Stomach (tissue), 4 donors: ENCODE measurements around the gene TMX1.

Source experiments
- POLR2A ChIP-seq, 4 donors: fragments of 450-650 bp; IDR thresholded peaks; one replicate each; pipeline ENCODE4 v1.6.1; 2016; ENCODE audit warnings: antibody characterized with exemption in 4 of 4, control low read depth in 2 of 4, mild to moderate bottlenecking in 1 of 4, moderate library complexity in 1 of 4
- TF ChIP-seq, protein P1 (sequence below), 7 experiments: fragments of 450-650 bp in 4 of 7; fragments of 200-600 bp in 3 of 7; sonication (generic) in 3 of 7; IDR thresholded peaks; one replicate each; pipeline ENCODE4 v1.5.1; 2016 to 2019; ENCODE audit warnings: antibody characterized with exemption in 7 of 7, control low read depth in 2 of 7, mild to moderate bottlenecking in 1 of 7

DNA sequence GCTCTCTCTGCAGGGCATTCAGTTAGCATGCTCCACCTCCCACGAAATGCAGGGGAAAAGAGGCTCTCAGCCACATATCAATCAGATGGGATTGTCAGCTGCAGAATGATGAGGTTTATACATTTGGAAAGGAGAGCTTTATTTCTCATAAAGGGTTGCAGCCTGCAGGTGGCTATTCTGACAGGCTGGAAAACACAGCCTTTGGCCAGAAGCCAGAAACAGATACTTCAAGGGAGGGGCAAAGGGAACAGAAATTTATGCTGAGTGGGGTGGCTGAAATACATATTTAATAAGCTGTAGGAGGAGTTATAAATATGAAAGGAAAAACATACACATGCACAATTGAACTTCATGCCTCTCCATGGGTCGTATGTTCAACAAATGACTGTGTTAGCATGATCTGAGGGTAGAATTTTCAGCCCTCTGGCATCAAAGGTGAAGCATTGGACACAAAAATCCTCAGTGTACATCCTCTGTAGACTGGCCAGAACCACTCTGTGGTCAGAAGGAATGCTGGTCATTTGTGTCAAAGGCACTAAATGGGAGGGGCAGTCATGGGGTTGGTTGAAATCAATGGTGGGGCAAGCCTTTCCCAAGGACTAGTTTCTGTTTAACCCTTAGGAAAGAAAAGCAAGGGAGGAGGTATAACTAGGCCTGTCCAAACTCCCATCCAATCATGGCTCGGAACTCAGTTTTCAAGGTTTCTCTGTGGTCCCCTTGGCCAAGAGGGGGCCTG, 62.4 kb downstream of the TMX1 start:
- no peak for TF ChIP-seq POLR2A (IDR thresholded peaks at IDR 0.05)
- TF ChIP-seq, protein P1, sequence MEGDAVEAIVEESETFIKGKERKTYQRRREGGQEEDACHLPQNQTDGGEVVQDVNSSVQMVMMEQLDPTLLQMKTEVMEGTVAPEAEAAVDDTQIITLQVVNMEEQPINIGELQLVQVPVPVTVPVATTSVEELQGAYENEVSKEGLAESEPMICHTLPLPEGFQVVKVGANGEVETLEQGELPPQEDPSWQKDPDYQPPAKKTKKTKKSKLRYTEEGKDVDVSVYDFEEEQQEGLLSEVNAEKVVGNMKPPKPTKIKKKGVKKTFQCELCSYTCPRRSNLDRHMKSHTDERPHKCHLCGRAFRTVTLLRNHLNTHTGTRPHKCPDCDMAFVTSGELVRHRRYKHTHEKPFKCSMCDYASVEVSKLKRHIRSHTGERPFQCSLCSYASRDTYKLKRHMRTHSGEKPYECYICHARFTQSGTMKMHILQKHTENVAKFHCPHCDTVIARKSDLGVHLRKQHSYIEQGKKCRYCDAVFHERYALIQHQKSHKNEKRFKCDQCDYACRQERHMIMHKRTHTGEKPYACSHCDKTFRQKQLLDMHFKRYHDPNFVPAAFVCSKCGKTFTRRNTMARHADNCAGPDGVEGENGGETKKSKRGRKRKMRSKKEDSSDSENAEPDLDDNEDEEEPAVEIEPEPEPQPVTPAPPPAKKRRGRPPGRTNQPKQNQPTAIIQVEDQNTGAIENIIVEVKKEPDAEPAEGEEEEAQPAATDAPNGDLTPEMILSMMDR (IDR thresholded peaks at IDR 0.05), result no peak
